ENCODE measurements around the gene CLDN5.
A peak's percentile ranks its signal among the peaks of the same experiment; 100 is the strongest.

Gene CLDN5

GRCh38 chr22:19524170-19525115 lies at the start of gene CLDN5:
Gene CLDN5 (minus strand): TSS chr22:19524410. CDS start chr22:19524255, 155 bp downstream.
- TF ChIP-seq CTCF (IDR thresholded peaks at IDR 0.05; ENCODE audit: insufficient read depth, low read length, missing control alignments), result no peak
- POLR2A ChIA-PET, result no interaction called here
- CTCF ChIA-PET, result interaction anchor here (1.2 kb wide), 1 partner anchor 78 kb away, joined by 3 read pairs; no protein-coding TSS in a partner anchor
- no peak for DNase-seq (ENCODE audit: low read depth, low spot score)
- peak within 1 kb of the TSS; percentile 34 for H3K4me3 ChIP-seq (ENCODE audit: low read depth, low read length)

- POLR2A ChIA-PET, result no interaction called here
- no peak overlapping the region for H3K4me3 ChIP-seq (ENCODE audit: low read depth, low read length)
- CTCF ChIA-PET, result interaction anchor here (0.9 kb wide), 1 partner anchor 58 kb away, joined by 4 read pairs; no protein-coding TSS in a partner anchor
- no peak for DNase-seq (ENCODE audit: low read depth, low spot score)
- no peak for TF ChIP-seq CTCF (IDR thresholded peaks at IDR 0.05; ENCODE audit: insufficient read depth, low read length, missing control alignments)
Observed at GRCh38 chr22:19571995-19572394, 47.8 kb upstream of the CLDN5 start.

- POLR2A ChIA-PET, result no interaction called here
- H3K4me3 ChIP-seq (ENCODE audit: low read depth, low read length), result no peak overlapping the region
- no peak for DNase-seq (ENCODE audit: low read depth, low spot score)
- no peak for TF ChIP-seq CTCF (IDR thresholded peaks at IDR 0.05; ENCODE audit: insufficient read depth, low read length, missing control alignments)
- CTCF ChIA-PET, result interaction anchor here (0.9 kb wide), 1 partner anchor 59 kb away, joined by 4 read pairs; no protein-coding TSS in a partner anchor
Observed at GRCh38 chr22:19571207-19571795, 47.1 kb upstream of the CLDN5 start.

GRCh38 chr22:19569976-19570375 lies 45.8 kb upstream of the CLDN5 start:
- H3K4me3 ChIP-seq (ENCODE audit: low read depth, low read length), result no peak overlapping the region
- POLR2A ChIA-PET, result no interaction called here
- no peak for TF ChIP-seq CTCF (IDR thresholded peaks at IDR 0.05; ENCODE audit: insufficient read depth, low read length, missing control alignments)
- DNase-seq (ENCODE audit: low read depth, low spot score), result no peak
- CTCF ChIA-PET, result interaction anchor here (1.9 kb wide), 1 partner anchor 60 kb away, joined by 5 read pairs; no protein-coding TSS in a partner anchor

GRCh38 chr22:19569276-19569640 lies 45.0 kb upstream of the CLDN5 start:
- no peak for TF ChIP-seq CTCF (IDR thresholded peaks at IDR 0.05; ENCODE audit: insufficient read depth, low read length, missing control alignments)
- no peak for DNase-seq (ENCODE audit: low read depth, low spot score)
- H3K4me3 ChIP-seq (ENCODE audit: low read depth, low read length), result no peak overlapping the region
- ChIA-PET CTCF (interaction anchor here (1.8 to 1.9 kb wide), 2 partner anchors 14 to 61 kb away, joined by 5 to 7 read pairs; no protein-coding TSS in a partner anchor), POLR2A (no interaction called here)

Data from AG04449 (cell line).